ENCODE measurements around the gene AGPS.

Gene AGPS

GRCh38 chr2:177405029-177405692 is 12.6 kb downstream of the AGPS start:
- TF ChIP-seq, protein P1, sequence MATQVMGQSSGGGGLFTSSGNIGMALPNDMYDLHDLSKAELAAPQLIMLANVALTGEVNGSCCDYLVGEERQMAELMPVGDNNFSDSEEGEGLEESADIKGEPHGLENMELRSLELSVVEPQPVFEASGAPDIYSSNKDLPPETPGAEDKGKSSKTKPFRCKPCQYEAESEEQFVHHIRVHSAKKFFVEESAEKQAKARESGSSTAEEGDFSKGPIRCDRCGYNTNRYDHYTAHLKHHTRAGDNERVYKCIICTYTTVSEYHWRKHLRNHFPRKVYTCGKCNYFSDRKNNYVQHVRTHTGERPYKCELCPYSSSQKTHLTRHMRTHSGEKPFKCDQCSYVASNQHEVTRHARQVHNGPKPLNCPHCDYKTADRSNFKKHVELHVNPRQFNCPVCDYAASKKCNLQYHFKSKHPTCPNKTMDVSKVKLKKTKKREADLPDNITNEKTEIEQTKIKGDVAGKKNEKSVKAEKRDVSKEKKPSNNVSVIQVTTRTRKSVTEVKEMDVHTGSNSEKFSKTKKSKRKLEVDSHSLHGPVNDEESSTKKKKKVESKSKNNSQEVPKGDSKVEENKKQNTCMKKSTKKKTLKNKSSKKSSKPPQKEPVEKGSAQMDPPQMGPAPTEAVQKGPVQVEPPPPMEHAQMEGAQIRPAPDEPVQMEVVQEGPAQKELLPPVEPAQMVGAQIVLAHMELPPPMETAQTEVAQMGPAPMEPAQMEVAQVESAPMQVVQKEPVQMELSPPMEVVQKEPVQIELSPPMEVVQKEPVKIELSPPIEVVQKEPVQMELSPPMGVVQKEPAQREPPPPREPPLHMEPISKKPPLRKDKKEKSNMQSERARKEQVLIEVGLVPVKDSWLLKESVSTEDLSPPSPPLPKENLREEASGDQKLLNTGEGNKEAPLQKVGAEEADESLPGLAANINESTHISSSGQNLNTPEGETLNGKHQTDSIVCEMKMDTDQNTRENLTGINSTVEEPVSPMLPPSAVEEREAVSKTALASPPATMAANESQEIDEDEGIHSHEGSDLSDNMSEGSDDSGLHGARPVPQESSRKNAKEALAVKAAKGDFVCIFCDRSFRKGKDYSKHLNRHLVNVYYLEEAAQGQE (IDR thresholded peaks at IDR 0.05; ENCODE audit: insufficient read depth in 1 of 2, low read depth in 2 of 2, low read length in 2 of 2) = no peak
- TF ChIP-seq FOXP2 (optimal IDR thresholded peaks at IDR 0.05; ENCODE audit: borderline replicate concordance, extremely low read depth, extremely low read length, insufficient read depth) = no peak
- TF ChIP-seq SIN3A (IDR thresholded peaks at IDR 0.05; ENCODE audit: borderline replicate concordance, insufficient read depth, low read length) = no peak
- TF ChIP-seq TAF1 (IDR thresholded peaks at IDR 0.05; ENCODE audit: borderline replicate concordance, insufficient read depth, low read length) = no peak
- no peak for TF ChIP-seq POLR2AphosphoS5 (IDR thresholded peaks at IDR 0.05; ENCODE audit: low read depth, low read length)

- TF ChIP-seq, protein P1 (IDR thresholded peaks at IDR 0.05; ENCODE audit: insufficient read depth in 1 of 2, low read depth in 2 of 2, low read length in 2 of 2) = no peak
Observed at GRCh38 chr2:177406182-177406581, 13.6 kb downstream of the AGPS start.

DNA sequence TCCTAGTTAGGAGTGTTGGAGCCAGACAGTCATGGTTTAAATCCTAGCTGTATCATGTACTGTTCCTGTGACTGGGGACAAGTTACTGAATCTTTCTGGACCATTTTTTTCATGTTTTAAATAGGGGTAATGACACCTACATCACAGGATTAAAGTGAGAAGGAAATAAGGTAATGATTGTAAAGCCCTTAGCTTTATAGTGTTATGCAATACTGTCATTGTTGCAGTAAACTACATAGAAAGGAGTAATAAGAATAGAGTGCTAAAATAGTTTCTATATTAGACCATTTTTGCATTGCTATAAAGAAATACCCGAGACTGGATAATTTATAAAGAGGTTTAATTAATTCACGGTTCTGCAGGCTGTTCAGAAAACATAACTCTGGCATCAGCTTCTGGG is 14.5 kb downstream of the AGPS start:
- TF ChIP-seq POLR2AphosphoS5 (IDR thresholded peaks at IDR 0.05; ENCODE audit: low read depth, low read length) (no peak), FOXP2 (optimal IDR thresholded peaks at IDR 0.05; ENCODE audit: borderline replicate concordance, extremely low read depth, extremely low read length, insufficient read depth) (no peak), TAF1 (IDR thresholded peaks at IDR 0.05; ENCODE audit: borderline replicate concordance, insufficient read depth, low read length) (no peak), SIN3A (IDR thresholded peaks at IDR 0.05; ENCODE audit: borderline replicate concordance, insufficient read depth, low read length) (no peak)
- TF ChIP-seq, protein P1 (IDR thresholded peaks at IDR 0.05; ENCODE audit: insufficient read depth in 1 of 2, low read depth in 2 of 2, low read length in 2 of 2) = no peak

DNA sequence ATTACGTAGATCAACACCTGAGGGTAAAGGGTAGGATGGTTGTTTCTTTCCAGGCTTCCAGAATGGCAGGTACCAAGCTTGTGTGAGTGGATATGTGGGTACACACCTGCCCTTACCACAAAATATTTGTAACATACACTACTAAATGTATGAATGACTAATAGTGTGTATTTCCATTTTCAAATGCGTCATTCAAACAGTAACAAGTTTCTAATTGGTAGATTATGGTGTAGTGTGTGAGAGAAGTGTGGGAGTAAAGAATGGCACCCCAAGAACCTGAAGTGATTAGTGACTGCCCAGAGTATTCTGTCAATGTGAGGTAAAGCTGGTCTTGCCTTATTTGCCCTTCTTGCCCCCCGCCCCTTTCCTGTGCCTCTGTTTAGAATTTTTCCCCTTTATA is 21.1 kb downstream of the AGPS start:
- TF ChIP-seq POLR2AphosphoS5 (IDR thresholded peaks at IDR 0.05; ENCODE audit: low read depth, low read length) = no peak
- no peak for TF ChIP-seq TAF1 (IDR thresholded peaks at IDR 0.05; ENCODE audit: borderline replicate concordance, insufficient read depth, low read length)
- TF ChIP-seq FOXP2 (optimal IDR thresholded peaks at IDR 0.05; ENCODE audit: borderline replicate concordance, extremely low read depth, extremely low read length, insufficient read depth) = no peak
- TF ChIP-seq, protein P1 (IDR thresholded peaks at IDR 0.05; ENCODE audit: insufficient read depth in 1 of 2, low read depth in 2 of 2, low read length in 2 of 2) = no peak
- TF ChIP-seq SIN3A (IDR thresholded peaks at IDR 0.05; ENCODE audit: borderline replicate concordance, insufficient read depth, low read length) = no peak

- no peak for TF ChIP-seq SIN3A (IDR thresholded peaks at IDR 0.05; ENCODE audit: borderline replicate concordance, insufficient read depth, low read length)
- TF ChIP-seq, protein P1 (IDR thresholded peaks at IDR 0.05; ENCODE audit: insufficient read depth in 1 of 2, low read depth in 2 of 2, low read length in 2 of 2) = no peak
Observed at GRCh38 chr2:177419274-177419673, 26.7 kb downstream of the AGPS start.
